ENCODE measurements around the gene PDXK. TPM values are rescaled to one million over a fixed set of nuclear protein-coding genes. Genes with fewer than 3 reads are reported as not detected.

The PDXK gene
- total and polyA plus RNA-seq, 9 of the 15 experiments (the other 6 are each of a cell fraction or from before 2014, with no cell fraction given): 5.6 to 162 (median 76.5) TPM

Small RNAs within 50 kb of the gene (small RNA-seq; reads per million reads assigned to genes)
- gene AP001052.1: not detected

Other genes starting within 250 kb of the PDXK start
- 0.20 TPM in 1 of 2 replicates, not detected in the other for gene HSF2BP, start 59.6 kb upstream of the PDXK start, total RNA-seq (2014; rRNA removed)
- 0.19 and 0.22 TPM in 2 replicates for gene HSF2BP, start 59.6 kb upstream of the PDXK start, total RNA-seq (2014; rRNA removed; fragmentation: Illumina TruSeq; extraction: Trizol)
- 0.18 and 0.23 TPM in 2 replicates for gene HSF2BP, start 59.6 kb upstream of the PDXK start, total RNA-seq (2015; rRNA removed; fragmentation: Illumina TruSeq; extraction: Trizol)
- 0.22 and 0.55 TPM in 2 replicates for gene HSF2BP, start 59.6 kb upstream of the PDXK start, total RNA-seq (2021)
- gene HSF2BP, start 59.6 kb upstream of the PDXK start, polyA plus RNA-seq (2011; rRNA removed): 0.20 and 0.30 TPM in 2 replicates
- gene HSF2BP, start 59.6 kb upstream of the PDXK start, polyA plus RNA-seq (2014; fragmentation: Illumina TruSeq; extraction: Trizol): 0.12 TPM in 1 of 2 replicates, not detected in the other
- gene HSF2BP, start 59.6 kb upstream of the PDXK start, polyA plus RNA-seq (2014; fragmentation: Nextera tagmentation; extraction: Ambion mirVana): under 1 TPM in 1 of 2 experiments, not detected in 1; 0.04 TPM
- gene HSF2BP, start 59.6 kb upstream of the PDXK start, polyA plus RNA-seq (2014; rRNA removed): 0.53 and 0.57 TPM in 2 replicates
- gene RRP1B, start 59.6 kb upstream of the PDXK start, total RNA-seq (2014; rRNA removed): 41.9 and 58.6 TPM in 2 replicates
- 43.4 and 46.4 TPM in 2 replicates for gene RRP1B, start 59.6 kb upstream of the PDXK start, total RNA-seq (2014; rRNA removed; fragmentation: Illumina TruSeq; extraction: Trizol)
- 49.7 and 49.8 TPM in 2 replicates for gene RRP1B, start 59.6 kb upstream of the PDXK start, total RNA-seq (2015; rRNA removed; fragmentation: Illumina TruSeq; extraction: Trizol)
- gene RRP1B, start 59.6 kb upstream of the PDXK start, total RNA-seq (2021): 66.6 and 66.7 TPM in 2 replicates
- 20.4 and 21.4 TPM in 2 replicates for gene RRP1B, start 59.6 kb upstream of the PDXK start, polyA plus RNA-seq (2011; rRNA removed)
- 48.4 and 49.4 TPM in 2 replicates for gene RRP1B, start 59.6 kb upstream of the PDXK start, polyA plus RNA-seq (2014; fragmentation: Illumina TruSeq; extraction: Trizol)
- gene RRP1B, start 59.6 kb upstream of the PDXK start, polyA plus RNA-seq (2014; fragmentation: Nextera tagmentation; extraction: Ambion mirVana): 1 to 10 TPM; 6.8 to 8.0 TPM
- gene RRP1B, start 59.6 kb upstream of the PDXK start, polyA plus RNA-seq (2014; rRNA removed): 31.3 and 33.1 TPM in 2 replicates
- gene CSTB, start 57.2 kb downstream of the PDXK start, total RNA-seq (2014; rRNA removed): 23.1 and 29.0 TPM in 2 replicates
- 20.8 and 21.1 TPM in 2 replicates for gene CSTB, start 57.2 kb downstream of the PDXK start, total RNA-seq (2014; rRNA removed; fragmentation: Illumina TruSeq; extraction: Trizol)
- 31.7 and 34.9 TPM in 2 replicates for gene CSTB, start 57.2 kb downstream of the PDXK start, total RNA-seq (2015; rRNA removed; fragmentation: Illumina TruSeq; extraction: Trizol)
- gene CSTB, start 57.2 kb downstream of the PDXK start, total RNA-seq (2021): 43.5 and 48.1 TPM in 2 replicates
- 46.6 and 58.0 TPM in 2 replicates for gene CSTB, start 57.2 kb downstream of the PDXK start, polyA plus RNA-seq (2011; rRNA removed)
- gene CSTB, start 57.2 kb downstream of the PDXK start, polyA plus RNA-seq (2014; fragmentation: Illumina TruSeq; extraction: Trizol): 64.2 and 79.8 TPM in 2 replicates
- gene CSTB, start 57.2 kb downstream of the PDXK start, polyA plus RNA-seq (2014; fragmentation: Nextera tagmentation; extraction: Ambion mirVana): 10 to 100 TPM; 12.4 to 17.1 TPM
- gene CSTB, start 57.2 kb downstream of the PDXK start, polyA plus RNA-seq (2014; rRNA removed): 65.0 and 67.8 TPM in 2 replicates
- 68.6 and 84.3 TPM in 2 replicates for gene RRP1, start 70.4 kb downstream of the PDXK start, total RNA-seq (2014; rRNA removed)
- gene RRP1, start 70.4 kb downstream of the PDXK start, total RNA-seq (2014; rRNA removed; fragmentation: Illumina TruSeq; extraction: Trizol): 40.5 and 48.5 TPM in 2 replicates
- 51.6 and 52.9 TPM in 2 replicates for gene RRP1, start 70.4 kb downstream of the PDXK start, total RNA-seq (2015; rRNA removed; fragmentation: Illumina TruSeq; extraction: Trizol)
- gene RRP1, start 70.4 kb downstream of the PDXK start, total RNA-seq (2021): 89.1 and 105 TPM in 2 replicates
- 38.0 and 47.3 TPM in 2 replicates for gene RRP1, start 70.4 kb downstream of the PDXK start, polyA plus RNA-seq (2011; rRNA removed)
- gene RRP1, start 70.4 kb downstream of the PDXK start, polyA plus RNA-seq (2014; fragmentation: Illumina TruSeq; extraction: Trizol): 79.7 and 97.5 TPM in 2 replicates
- gene RRP1, start 70.4 kb downstream of the PDXK start, polyA plus RNA-seq (2014; fragmentation: Nextera tagmentation; extraction: Ambion mirVana): 1 to 10 TPM in 1 of 2 experiments, under 1 TPM in 1; 0.89 to 1.8 TPM
- 60.2 and 64.7 TPM in 2 replicates for gene RRP1, start 70.4 kb downstream of the PDXK start, polyA plus RNA-seq (2014; rRNA removed)
- 41.3 and 50.4 TPM in 2 replicates for gene AGPAT3, start 146.1 kb downstream of the PDXK start, total RNA-seq (2014; rRNA removed)
- 27.3 and 28.6 TPM in 2 replicates for gene AGPAT3, start 146.1 kb downstream of the PDXK start, total RNA-seq (2014; rRNA removed; fragmentation: Illumina TruSeq; extraction: Trizol)
- 33.7 and 35.7 TPM in 2 replicates for gene AGPAT3, start 146.1 kb downstream of the PDXK start, total RNA-seq (2015; rRNA removed; fragmentation: Illumina TruSeq; extraction: Trizol)
- 88.4 and 90.1 TPM in 2 replicates for gene AGPAT3, start 146.1 kb downstream of the PDXK start, total RNA-seq (2021)
- 48.3 and 63.4 TPM in 2 replicates for gene AGPAT3, start 146.1 kb downstream of the PDXK start, polyA plus RNA-seq (2011; rRNA removed)
- 33.2 and 48.4 TPM in 2 replicates for gene AGPAT3, start 146.1 kb downstream of the PDXK start, polyA plus RNA-seq (2014; fragmentation: Illumina TruSeq; extraction: Trizol)
- gene AGPAT3, start 146.1 kb downstream of the PDXK start, polyA plus RNA-seq (2014; fragmentation: Nextera tagmentation; extraction: Ambion mirVana): 1 to 10 TPM; 1.5 TPM
- gene AGPAT3, start 146.1 kb downstream of the PDXK start, polyA plus RNA-seq (2014; rRNA removed): 46.6 and 50.1 TPM in 2 replicates

Data from K562 (cell line).